GM12801 (cell line): Measurements from ENCODE around the gene RNF144A.

Source experiments
- TF ChIP-seq, protein P1 (sequence below): IDR thresholded peaks from one replicate; pipeline ENCODE4 v1.5.1; 2011; ENCODE audit warnings: control low read depth; ENCODE audit not compliant: insufficient read length; ENCODE audit errors: extremely low read depth

The RNF144A gene

DNA sequence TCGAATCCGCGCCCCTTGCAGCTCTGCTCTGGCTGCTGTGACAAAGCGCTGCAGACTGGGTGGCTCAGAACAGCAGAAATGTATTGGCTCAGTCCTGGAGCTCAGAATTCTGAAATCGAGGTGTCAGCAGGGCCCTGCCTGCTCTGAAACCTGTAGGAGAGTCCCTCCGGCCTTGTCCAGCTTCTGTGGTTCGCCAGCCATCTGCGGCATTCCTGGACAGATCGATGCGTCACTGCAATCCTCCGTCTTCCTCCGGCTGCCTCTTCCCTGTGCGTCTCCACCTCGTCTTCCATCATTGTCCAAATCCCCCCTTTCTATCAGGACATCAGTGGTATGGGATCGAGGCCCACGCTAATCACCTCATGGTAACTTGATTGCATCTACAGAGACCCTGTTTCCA lies 115.2 kb downstream of the RNF144A start:
- TF ChIP-seq, protein P1, sequence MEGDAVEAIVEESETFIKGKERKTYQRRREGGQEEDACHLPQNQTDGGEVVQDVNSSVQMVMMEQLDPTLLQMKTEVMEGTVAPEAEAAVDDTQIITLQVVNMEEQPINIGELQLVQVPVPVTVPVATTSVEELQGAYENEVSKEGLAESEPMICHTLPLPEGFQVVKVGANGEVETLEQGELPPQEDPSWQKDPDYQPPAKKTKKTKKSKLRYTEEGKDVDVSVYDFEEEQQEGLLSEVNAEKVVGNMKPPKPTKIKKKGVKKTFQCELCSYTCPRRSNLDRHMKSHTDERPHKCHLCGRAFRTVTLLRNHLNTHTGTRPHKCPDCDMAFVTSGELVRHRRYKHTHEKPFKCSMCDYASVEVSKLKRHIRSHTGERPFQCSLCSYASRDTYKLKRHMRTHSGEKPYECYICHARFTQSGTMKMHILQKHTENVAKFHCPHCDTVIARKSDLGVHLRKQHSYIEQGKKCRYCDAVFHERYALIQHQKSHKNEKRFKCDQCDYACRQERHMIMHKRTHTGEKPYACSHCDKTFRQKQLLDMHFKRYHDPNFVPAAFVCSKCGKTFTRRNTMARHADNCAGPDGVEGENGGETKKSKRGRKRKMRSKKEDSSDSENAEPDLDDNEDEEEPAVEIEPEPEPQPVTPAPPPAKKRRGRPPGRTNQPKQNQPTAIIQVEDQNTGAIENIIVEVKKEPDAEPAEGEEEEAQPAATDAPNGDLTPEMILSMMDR, result no peak

DNA sequence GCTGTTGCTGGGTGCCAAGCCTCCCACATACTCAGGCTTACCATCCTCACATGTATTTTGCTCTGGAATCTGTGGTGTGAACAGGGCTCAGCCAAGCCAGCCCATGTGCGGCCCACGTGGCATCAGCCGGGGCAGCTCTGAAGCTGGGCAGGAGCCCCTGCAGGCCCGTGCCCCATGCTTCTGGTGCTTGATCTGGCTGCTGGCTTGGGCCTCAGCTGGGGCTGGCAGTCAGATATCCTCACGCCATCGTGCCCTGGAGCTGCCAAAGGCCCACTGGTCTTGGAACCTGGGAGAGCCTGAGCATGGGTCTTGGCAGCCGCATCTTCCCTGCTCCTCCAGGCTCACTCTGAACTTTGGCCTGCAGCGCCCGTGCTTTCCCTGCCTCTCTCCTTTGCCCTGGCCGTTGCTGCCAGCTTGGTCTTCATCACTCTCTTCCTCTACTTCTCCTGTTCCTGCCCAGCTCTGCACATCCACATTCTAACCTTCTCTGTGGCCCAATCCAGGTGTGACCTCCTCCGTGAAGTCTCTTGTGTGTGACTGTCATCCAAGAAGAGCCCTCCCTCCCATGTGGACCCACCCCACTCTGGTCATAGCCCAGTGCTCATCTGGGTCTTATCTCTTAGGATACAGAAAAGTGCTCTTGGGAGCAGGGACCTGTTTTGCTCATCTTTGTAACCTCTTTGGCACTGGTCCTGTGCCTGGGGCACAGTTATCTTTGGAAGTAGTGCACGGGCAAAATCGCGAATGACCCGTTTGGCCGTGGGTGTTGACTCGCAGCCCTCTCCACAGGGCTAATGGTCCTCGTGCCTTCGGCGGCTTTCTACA lies 116.1 kb downstream of the RNF144A start:
- TF ChIP-seq, protein P1, result no peak

DNA sequence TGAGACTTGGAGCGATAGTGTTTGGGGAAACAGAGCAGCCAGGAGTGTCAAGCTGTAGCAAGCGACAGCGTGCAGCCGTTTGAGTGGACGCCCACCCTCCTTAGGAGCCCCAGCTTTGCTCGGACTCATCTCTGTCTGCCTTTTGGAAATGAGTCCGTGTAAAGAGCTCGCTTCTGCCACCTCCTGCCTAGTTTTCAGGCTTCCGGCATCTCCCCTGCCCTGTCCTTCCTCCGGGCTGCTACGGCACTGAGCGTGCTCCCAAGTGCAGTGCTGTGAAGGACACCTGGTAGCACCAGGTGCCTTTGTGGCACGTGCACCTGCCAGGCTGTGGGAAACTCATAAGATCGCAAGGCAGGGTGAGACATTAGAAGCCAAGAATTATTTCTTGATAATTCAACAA lies 117.1 kb downstream of the RNF144A start:
- TF ChIP-seq, protein P1, result no peak

DNA sequence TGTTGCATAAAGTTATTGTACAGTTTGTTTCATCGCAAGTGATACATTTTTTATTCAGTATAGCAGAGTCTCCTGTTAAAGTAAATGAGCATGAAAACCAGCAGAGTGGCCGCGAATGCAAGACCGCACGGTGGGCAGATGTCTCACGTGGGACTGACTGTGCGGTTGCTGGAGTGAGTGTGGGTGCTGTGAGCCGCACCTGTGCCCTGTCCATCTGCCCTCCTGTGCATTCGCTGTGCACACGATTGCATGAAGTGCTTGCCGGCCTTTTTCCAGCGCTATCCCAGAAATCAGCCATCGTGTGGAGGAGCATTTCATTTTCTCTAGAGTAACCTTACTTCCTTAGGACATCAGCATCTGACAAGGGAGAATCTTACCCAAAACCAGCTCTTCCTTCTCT lies 118.7 kb downstream of the RNF144A start:
- TF ChIP-seq, protein P1, result no peak

DNA sequence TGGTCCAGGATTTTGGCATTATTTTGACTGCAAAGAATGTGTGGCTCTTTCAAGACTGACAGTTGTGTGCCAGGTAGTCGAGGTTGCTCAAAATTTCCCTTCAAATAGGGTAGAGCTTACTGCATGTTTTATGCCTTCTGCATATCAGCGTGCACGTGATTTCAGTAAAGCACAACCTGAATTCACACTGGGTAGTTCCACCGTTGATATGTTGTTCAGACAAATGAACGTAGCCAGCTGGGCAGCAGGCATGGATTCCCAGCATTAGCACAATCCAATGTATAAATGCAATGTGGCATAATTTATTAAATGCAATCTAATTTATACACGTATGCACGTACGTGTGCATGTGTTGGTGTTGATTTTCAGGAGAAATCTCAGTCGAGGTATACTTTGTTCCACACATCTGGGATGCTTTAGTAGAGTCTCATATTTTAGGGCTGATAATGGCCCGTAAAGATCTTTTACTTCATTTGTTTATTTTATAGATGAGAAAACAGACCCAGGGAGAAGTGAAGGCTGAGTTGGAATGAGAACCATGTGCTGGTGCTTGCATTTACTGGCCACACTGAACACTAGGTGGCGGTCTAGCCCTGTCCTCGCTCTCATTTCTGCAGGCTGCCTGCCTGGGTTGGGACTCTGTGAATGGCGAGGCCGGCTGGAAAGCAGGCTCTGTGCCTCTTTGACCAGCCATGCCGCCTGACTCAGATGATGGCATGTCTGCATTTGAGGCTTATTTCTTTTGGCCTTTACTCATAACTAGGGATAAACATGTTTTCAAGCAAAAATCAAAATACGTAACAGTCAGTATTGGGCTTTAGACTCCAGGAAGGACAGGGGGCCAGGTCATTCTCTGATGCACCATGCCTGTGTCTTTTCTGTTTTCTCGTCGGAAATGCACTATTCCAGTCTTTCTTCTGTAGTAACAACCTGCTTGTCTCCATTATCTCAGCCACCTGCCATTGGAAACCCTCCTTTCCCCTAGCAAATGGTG lies 120.4 kb downstream of the RNF144A start:
- TF ChIP-seq, protein P1, result peak; percentile 18

DNA sequence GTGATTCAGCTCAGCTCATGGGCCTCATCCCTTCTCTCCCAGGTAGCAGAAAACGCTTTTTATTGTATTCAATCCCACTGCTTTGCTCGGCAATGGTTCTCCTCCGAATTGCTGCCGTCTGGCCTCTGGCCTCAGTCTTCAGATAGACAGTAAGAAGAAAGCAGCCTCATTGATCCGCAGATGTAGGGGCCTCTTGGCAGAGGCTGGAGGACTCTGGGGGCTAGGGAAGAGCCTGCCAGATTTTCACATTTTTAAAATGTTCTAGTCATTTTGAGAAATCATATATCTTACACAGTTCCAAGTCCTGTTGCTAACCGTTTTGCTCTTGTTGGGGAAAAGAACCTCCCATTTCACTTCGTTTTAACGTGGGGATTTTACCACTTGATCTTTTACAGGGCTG lies 123.3 kb downstream of the RNF144A start:
- TF ChIP-seq, protein P1, result no peak

DNA sequence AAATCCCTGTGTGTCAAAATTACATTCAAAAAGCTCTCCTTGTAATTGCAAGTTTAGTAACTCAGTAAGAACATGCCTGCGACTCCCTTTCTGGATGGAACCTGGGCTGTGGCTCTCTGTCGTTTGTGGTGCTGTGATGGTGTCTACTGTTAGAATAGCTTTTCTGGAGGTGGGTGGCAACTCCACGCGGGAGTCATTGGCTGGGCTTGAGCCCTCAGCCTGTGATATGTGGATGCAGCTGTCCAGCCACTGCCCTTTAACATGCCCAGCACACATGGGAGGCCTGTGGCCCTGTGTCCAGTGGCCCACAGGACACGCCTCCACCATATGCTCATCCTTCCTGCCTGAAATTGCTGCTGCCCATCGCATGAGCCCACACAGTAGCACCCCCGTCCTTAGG lies 124.2 kb downstream of the RNF144A start:
- TF ChIP-seq, protein P1, result no peak
